Astrocyte (in vitro differentiated cells and primary cell): ENCODE results near the gene RGS11. TPM values are rescaled to one million over a fixed set of nuclear protein-coding genes. Genes with fewer than 3 reads are reported as not detected.
"Not testable (repeated sequence)": the region's sequence is repeated elsewhere in the genome, so short reads cannot be mapped to it uniquely, and the experiment has no call there.

ENCODE experiments used
- DNase-seq: peaks from one replicate; pipeline ENCODE4 v3.0.0-alpha.2; 2010; ENCODE audit warnings: low read depth
- FAIRE-seq: peaks from 2 replicates; lab custom pipeline; 2011; peaks lifted over from hg19 to GRCh38; lab: Jason Lieb, UNC
- H2AFZ ChIP-seq: 2 replicates; pipeline ENCODE4 v1.6.0; 2012; ENCODE audit warnings: low read depth, low read length, inconsistent platforms
- H3K27ac ChIP-seq: 2 replicates; pipeline ENCODE4 v1.5.1; 2011; ENCODE audit warnings: low read depth, low read length, inconsistent platforms
- H3K27me3 ChIP-seq: 2 replicates; pipeline ENCODE4 v1.6.0; 2011; ENCODE audit warnings: low read length, inconsistent platforms; ENCODE audit not compliant: insufficient read depth
- H3K36me3 ChIP-seq: 2 replicates; pipeline ENCODE4 v1.5.1; 2011; ENCODE audit warnings: low read length, inconsistent platforms; ENCODE audit not compliant: insufficient read depth
- H3K4me1 ChIP-seq: 2 replicates; pipeline ENCODE4 v1.5.1; 2011; ENCODE audit warnings: low read length, inconsistent platforms; ENCODE audit not compliant: insufficient read depth
- H3K4me2 ChIP-seq: 2 replicates; pipeline ENCODE4 v1.6.0; 2012; ENCODE audit warnings: low read length, inconsistent platforms
- H3K4me3 ChIP-seq: 2 replicates; pipeline ENCODE4 v1.5.1; 2011; ENCODE audit warnings: low read depth, mild to moderate bottlenecking, low read length, inconsistent platforms; ENCODE audit not compliant: insufficient read depth
- H3K79me2 ChIP-seq: 2 replicates; pipeline ENCODE4 v1.6.0; 2012; ENCODE audit warnings: mild to moderate bottlenecking, low read length, inconsistent platforms; ENCODE audit not compliant: insufficient read depth
- H3K9ac ChIP-seq: 2 replicates; pipeline ENCODE4 v1.6.0; 2012; ENCODE audit warnings: mild to moderate bottlenecking, low read length, inconsistent platforms
- H3K9me3 ChIP-seq: 2 replicates; pipeline ENCODE4 v1.5.1; 2012; ENCODE audit warnings: low read depth, mild to moderate bottlenecking, low read length, inconsistent platforms; ENCODE audit not compliant: insufficient read depth
- H4K20me1 ChIP-seq: 2 replicates; pipeline ENCODE4 v1.6.0; 2012; ENCODE audit warnings: low read length, inconsistent platforms; ENCODE audit not compliant: insufficient read depth
- H3K27ac Mint-ChIP-seq: one replicate; pipeline ENCODE4 v1.8.0; 2021; ENCODE audit warnings: mild to moderate bottlenecking, mixed read lengths; ENCODE audit not compliant: unreplicated experiment
- H3K27me3 Mint-ChIP-seq: one replicate; pipeline ENCODE4 v1.8.0; 2021; ENCODE audit warnings: low read depth, mixed read lengths; ENCODE audit not compliant: unreplicated experiment
- H3K36me3 Mint-ChIP-seq: one replicate; pipeline ENCODE4 v1.8.0; 2021; ENCODE audit warnings: low read depth, mixed read lengths; ENCODE audit not compliant: unreplicated experiment
- H3K4me1 Mint-ChIP-seq: one replicate; pipeline ENCODE4 v1.8.0; 2021; ENCODE audit warnings: low read depth, mixed read lengths; ENCODE audit not compliant: unreplicated experiment
- H3K4me3 Mint-ChIP-seq: one replicate; pipeline ENCODE4 v1.8.0; 2021; ENCODE audit warnings: mild to moderate bottlenecking, moderate library complexity, mixed read lengths; ENCODE audit not compliant: unreplicated experiment
- H3K9me3 Mint-ChIP-seq: one replicate; pipeline ENCODE4 v1.8.0; 2021; ENCODE audit warnings: mild to moderate bottlenecking, mixed read lengths; ENCODE audit not compliant: unreplicated experiment
- CTCF ChIP-seq: IDR thresholded peaks from 2 replicates; pipeline ENCODE4 v1.5.1; 2011; ENCODE audit warnings: low read depth, mild to moderate bottlenecking, inconsistent platforms, low read length, moderate library complexity; ENCODE audit not compliant: insufficient read depth
- EZH2 ChIP-seq: IDR thresholded peaks from 2 replicates; pipeline ENCODE4 v1.6.1; 2012; ENCODE audit warnings: mild to moderate bottlenecking, low read length, inconsistent platforms; ENCODE audit not compliant: insufficient read depth
- total RNA-seq: library from RNA; stranded (reverse); gene quantifications from 2 replicates; pipeline ENCODE4 v1.2.1, GENCODE V29; 2021

Gene RGS11
- total RNA-seq, 1 donor from 2014 or later: 2.7 TPM

- no peaks in the 10 kb centered on the region for H3K27me3 Mint-ChIP-seq
- FAIRE-seq: no peak
Measured at GRCh38 chr16:230949-231348, 44.8 kb downstream of the RGS11 start.

GRCh38 chr16:230351-230750, 45.4 kb downstream of the RGS11 start:
- peaks cover 11% of the 10 kb centered on the region for H3K36me3 Mint-ChIP-seq
- FAIRE-seq, H3K27ac ChIP-seq, H3K27me3 Mint-ChIP-seq, H3K4me2 ChIP-seq, H3K4me3 ChIP-seq, H3K9me3 Mint-ChIP-seq, H3K9ac ChIP-seq, H3K27ac Mint-ChIP-seq, H3K27me3 ChIP-seq, H3K9me3 ChIP-seq, H2AFZ ChIP-seq, H3K4me3 Mint-ChIP-seq, DNase-seq: not testable (repeated sequence)
- peaks cover 18% of the 10 kb centered on the region for H3K4me1 Mint-ChIP-seq
- peaks cover 34% of the 10 kb centered on the region for H4K20me1 ChIP-seq
- peaks cover 20% of the 10 kb centered on the region for H3K36me3 ChIP-seq
- H3K79me2 ChIP-seq: peaks cover 37% of the 10 kb centered on the region
- H3K4me1 ChIP-seq: peaks cover 15% of the 10 kb centered on the region

More at GRCh38 chr16:230949-231348, 44.8 kb downstream of the RGS11 start:
- Histone ChIP-seq H3K27ac (no peak overlapping the region), H3K79me2 (peaks cover 32% of the 10 kb centered on the region), H4K20me1 (peaks cover 29% of the 10 kb centered on the region), H3K9ac (no peak overlapping the region), H3K4me1 (peaks cover 15% of the 10 kb centered on the region), H3K9me3 (no peaks in the 10 kb centered on the region), H2AFZ (no peak overlapping the region), H3K4me2 (no peak overlapping the region), H3K4me3 (no peak overlapping the region), H3K36me3 (peaks cover 17% of the 10 kb centered on the region), H3K27me3 (no peaks in the 10 kb centered on the region)
- no peak overlapping the region for H3K4me3 Mint-ChIP-seq
- H3K4me1 Mint-ChIP-seq: peaks cover 16% of the 10 kb centered on the region
- H3K9me3 Mint-ChIP-seq: no peaks in the 10 kb centered on the region
- no peak overlapping the region for H3K27ac Mint-ChIP-seq
- no peak for DNase-seq
- TF ChIP-seq EZH2 (no peak), CTCF (no peak)
- peaks cover 13% of the 10 kb centered on the region for H3K36me3 Mint-ChIP-seq

- H3K27ac Mint-ChIP-seq: peak overlapping the region; percentile 44
- H3K27me3 Mint-ChIP-seq: no peaks in the 10 kb centered on the region
- Histone ChIP-seq H3K4me3 (peak overlapping the region; percentile 92), H3K9me3 (no peaks in the 10 kb centered on the region), H3K4me1 (peaks cover 15% of the 10 kb centered on the region), H3K79me2 (peaks cover 42% of the 10 kb centered on the region), H3K36me3 (peaks cover 23% of the 10 kb centered on the region), H3K27me3 (no peaks in the 10 kb centered on the region), H2AFZ (peak overlapping the region; percentile 93), H4K20me1 (peaks cover 38% of the 10 kb centered on the region), H3K4me2 (peak overlapping the region; percentile 94), H3K27ac (no peak overlapping the region), H3K9ac (no peak overlapping the region)
- peaks cover 18% of the 10 kb centered on the region for H3K4me1 Mint-ChIP-seq
- peak overlapping the region; percentile 84 for H3K4me3 Mint-ChIP-seq
- DNase-seq: no peak
- no peaks in the 10 kb centered on the region for H3K9me3 Mint-ChIP-seq
- no peak for TF ChIP-seq EZH2
- no peak for TF ChIP-seq CTCF
- H3K36me3 Mint-ChIP-seq: peaks cover 11% of the 10 kb centered on the region
- no peak for FAIRE-seq
Measured at GRCh38 chr16:229731-230281, 45.9 kb downstream of the RGS11 start.
